WTC11 (cell line): ENCODE data around the gene ACP5. TPM values are rescaled to one million over a fixed set of nuclear protein-coding genes. Genes with fewer than 3 reads are reported as not detected.

Experiments used
- ATAC-seq: fragments of 200-7000 bp; cut with Tn5 transposase; 2 replicates; pipeline ENCODE4 v1.10.0; 2021; ENCODE audit warnings: mild to moderate bottlenecking, moderate library complexity
- CTCF ChIA-PET: fragments of 300-600 bp; sonication (Branson Sonifier 250); formaldehyde crosslinking; loops from one replicate; lab custom pipeline; 2021; ENCODE audit warnings: antibody characterized with exemption; lab: Charles Lee
- POLR2A ChIA-PET: fragments of 350-600 bp; sonication (Branson Sonifier 250); formaldehyde crosslinking; loops from one replicate; lab custom pipeline; 2021; ENCODE audit warnings: antibody characterized with exemption; lab: Charles Lee
- DNase-seq: peaks from one replicate; pipeline ENCODE4 v3.0.0; 2021; ENCODE audit warnings: low spot score
- H3K27ac Mint-ChIP-seq: 2 replicates; pipeline ENCODE4 v1.8.0; 2021; ENCODE audit warnings: mixed read lengths
- H3K27me3 Mint-ChIP-seq: 2 replicates; pipeline ENCODE4 v1.8.0; 2021; ENCODE audit warnings: low read depth, mild to moderate bottlenecking, moderate library complexity, mixed read lengths
- H3K36me3 Mint-ChIP-seq: 2 replicates; pipeline ENCODE4 v1.8.0; 2021; ENCODE audit warnings: mixed read lengths
- H3K4me1 Mint-ChIP-seq: 2 replicates; pipeline ENCODE4 v1.8.0; 2022; ENCODE audit warnings: mixed read lengths
- H3K4me3 Mint-ChIP-seq: 2 replicates; pipeline ENCODE4 v1.8.0; 2021; ENCODE audit warnings: mild to moderate bottlenecking, moderate library complexity, mixed read lengths
- H3K9me3 Mint-ChIP-seq: 2 replicates; pipeline ENCODE4 v1.8.0; 2021; ENCODE audit warnings: mixed read lengths
- ETV6 ChIP-seq: sonication (generic); formaldehyde crosslinking; IDR thresholded peaks from 2 replicates; pipeline ENCODE4 v1.8.1; 2022; ENCODE audit warnings: mild to moderate bottlenecking, missing genetic modification reagents
- FOXP1 ChIP-seq: sonication (generic); formaldehyde crosslinking; IDR thresholded peaks from 2 replicates; pipeline ENCODE4 v1.8.0; 2022; ENCODE audit warnings: missing genetic modification reagents, mild to moderate bottlenecking, moderate library complexity, borderline replicate concordance
- GTF2I ChIP-seq: fragments of 250-450 bp; sonication (Bioruptor Pico); conservative IDR thresholded peaks from 2 replicates; pipeline ENCODE4 v1.4.0; 2021; ENCODE audit warnings: mild to moderate bottlenecking
- HMGA2 ChIP-seq: fragments of 250-450 bp; sonication (Bioruptor Pico); IDR thresholded peaks from 2 replicates; pipeline ENCODE4 v1.4.0; 2021; ENCODE audit warnings: mild to moderate bottlenecking, moderate library complexity
- NFE2L1 ChIP-seq: sonication (generic); formaldehyde crosslinking; IDR thresholded peaks from 2 replicates; pipeline ENCODE4 v1.8.1; 2023; ENCODE audit warnings: missing genetic modification reagents
- NFYB ChIP-seq: sonication (generic); formaldehyde crosslinking; conservative IDR thresholded peaks from 2 replicates; pipeline ENCODE4 v1.8.0; 2022; ENCODE audit warnings: low read depth, missing genetic modification reagents
- NR3C1 ChIP-seq: sonication (generic); formaldehyde crosslinking; conservative IDR thresholded peaks from 2 replicates; pipeline ENCODE4 v1.8.1; 2023; ENCODE audit warnings: low read depth, mild to moderate bottlenecking, missing genetic modification reagents
- SMAD4 ChIP-seq: sonication (generic); formaldehyde crosslinking; IDR thresholded peaks from 2 replicates; pipeline ENCODE4 v1.8.0; 2022; ENCODE audit warnings: mild to moderate bottlenecking, missing genetic modification reagents
- SOX15 ChIP-seq: fragments of 250-450 bp; sonication (Bioruptor Pico); IDR thresholded peaks from 2 replicates; pipeline ENCODE4 v1.9.0; 2021; ENCODE audit warnings: mild to moderate bottlenecking
- TEAD4 ChIP-seq: sonication (generic); formaldehyde crosslinking; IDR thresholded peaks from 2 replicates; pipeline ENCODE4 v1.8.0; 2022; ENCODE audit warnings: mild to moderate bottlenecking, missing genetic modification reagents
- ZNF121 ChIP-seq: sonication (generic); formaldehyde crosslinking; IDR thresholded peaks from 2 replicates; pipeline ENCODE4 v1.8.0; 2023; ENCODE audit warnings: missing genetic modification reagents
- ZNF317 ChIP-seq: sonication (generic); formaldehyde crosslinking; IDR thresholded peaks from 2 replicates; pipeline ENCODE4 v1.8.1; 2023; ENCODE audit warnings: low read depth, mild to moderate bottlenecking, moderate library complexity, missing genetic modification reagents, borderline replicate concordance
- ZNF416 ChIP-seq: fragments of 250-450 bp; sonication (Bioruptor Pico); IDR thresholded peaks from 2 replicates; pipeline ENCODE4 v1.9.0; 2021; ENCODE audit warnings: mild to moderate bottlenecking, inconsistent platforms
- ZNF423 ChIP-seq: fragments of 250-450 bp; sonication (Bioruptor Pico); IDR thresholded peaks from 2 replicates; pipeline ENCODE4 v2.1.2; 2022; ENCODE audit warnings: mild to moderate bottlenecking, moderate library complexity
- total RNA-seq: library from RNA; stranded (reverse); gene quantifications from 3 replicates; pipeline ENCODE4 v1.2.3, GENCODE V29; 2021
- TF ChIP-seq, protein P1 (sequence below): fragments of 250-450 bp; sonication (Bioruptor Pico); IDR thresholded peaks from 2 replicates; pipeline ENCODE4 v1.9.0; 2021; ENCODE audit warnings: mild to moderate bottlenecking, borderline replicate concordance
- TF ChIP-seq, protein P2 (sequence below): sonication (generic); formaldehyde crosslinking; IDR thresholded peaks from 2 replicates; pipeline ENCODE4 v1.8.0; 2022; ENCODE audit warnings: mild to moderate bottlenecking, missing genetic modification reagents
- TF ChIP-seq, protein P3 (sequence below): sonication (generic); formaldehyde crosslinking; IDR thresholded peaks from 2 replicates; pipeline ENCODE4 v1.8.1; 2023; ENCODE audit warnings: mild to moderate bottlenecking, missing genetic modification reagents, borderline replicate concordance
- TF ChIP-seq, protein P4 (sequence below): sonication (generic); formaldehyde crosslinking; IDR thresholded peaks from 2 replicates; pipeline ENCODE4 v1.8.0; 2022; ENCODE audit warnings: mild to moderate bottlenecking, missing genetic modification reagents
- TF ChIP-seq, protein P5 (sequence below): fragments of 200-600 bp; IDR thresholded peaks from 2 replicates; pipeline ENCODE4 v1.8.0; 2022; ENCODE audit warnings: antibody characterized with exemption
- TF ChIP-seq, protein P6 (sequence below): sonication (generic); formaldehyde crosslinking; IDR thresholded peaks from 2 replicates; pipeline ENCODE4 v1.8.1; 2023; ENCODE audit warnings: mild to moderate bottlenecking, missing genetic modification reagents
- TF ChIP-seq, protein P7 (sequence below): sonication (generic); formaldehyde crosslinking; IDR thresholded peaks from 2 replicates; pipeline ENCODE4 v1.8.1; 2022; ENCODE audit warnings: mild to moderate bottlenecking, missing genetic modification reagents, moderate library complexity, borderline replicate concordance

ACP5 gene
- total RNA-seq, 1 experiment from 2014 or later = 8.6 TPM

DNA sequence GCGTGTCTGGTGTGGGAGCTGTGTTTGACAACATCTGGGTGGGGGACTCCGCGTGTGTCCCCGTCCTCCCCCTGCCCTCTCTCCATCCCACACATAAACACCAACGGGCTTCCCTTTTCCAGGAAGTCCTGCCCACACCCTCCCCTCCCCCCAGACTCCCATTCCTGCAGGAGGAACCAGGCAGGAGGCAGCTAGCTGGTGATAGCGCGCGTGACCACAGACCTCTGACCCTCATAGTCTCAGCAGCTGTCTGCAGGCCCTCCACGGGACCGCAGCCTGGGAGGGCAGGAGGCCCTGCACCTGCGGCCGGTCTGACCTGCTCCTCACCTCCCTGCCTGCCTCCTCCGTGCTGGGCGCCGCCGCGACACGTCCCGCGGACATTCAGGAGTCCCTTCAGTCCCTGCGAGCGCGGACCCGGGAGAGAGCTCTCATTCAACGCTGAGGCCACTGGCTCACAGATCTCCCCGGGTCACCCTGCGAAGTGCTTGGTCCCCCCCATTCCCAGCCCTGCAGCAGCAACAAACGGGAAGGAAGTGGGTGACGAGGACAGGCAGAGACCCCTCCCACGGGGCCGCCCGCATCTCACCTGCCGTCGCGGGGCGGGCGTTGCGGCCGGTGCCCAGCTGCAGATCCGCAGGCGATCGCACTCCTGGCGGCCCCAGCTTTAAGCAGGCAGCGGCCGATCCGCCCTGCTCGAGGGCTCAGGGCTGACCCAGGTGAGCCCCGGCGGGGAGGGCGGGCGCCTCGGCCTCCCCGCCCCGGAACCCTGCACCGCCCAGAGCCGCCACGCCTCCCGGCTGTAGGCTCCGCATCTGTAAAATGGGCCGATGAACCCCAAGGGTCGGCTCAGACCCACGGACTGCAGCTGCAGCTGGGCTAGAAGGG lies 1.1 kb upstream of the ACP5 start:
- Mint-ChIP-seq H3K27me3 (peaks cover 14% of the 10 kb centered on the region), H3K4me1 (peaks cover 8% of the 10 kb centered on the region), H3K4me3 (peak overlapping the region; percentile 67), H3K36me3 (no peaks in the 10 kb centered on the region), H3K9me3 (no peaks in the 10 kb centered on the region), H3K27ac (no peak overlapping the region)
- peak; percentile 55 for DNase-seq
- ChIA-PET POLR2A (interaction anchor here (0.5 to 1.1 kb wide), 3 partner anchors 11 to 362 kb away, joined by 3 to 4 read pairs (median 3); no protein-coding TSS in a partner anchor), CTCF (interaction anchor here (0.7 to 1.8 kb wide), 9 partner anchors 10 to 220 kb away, joined by 3 to 15 read pairs (median 3); partner anchors contain the start of genes CNN1, ELOF1 and ZNF491)
- peak; percentile 73 for ATAC-seq
- TF ChIP-seq GTF2I = no peak
- TF ChIP-seq ZNF121 = no peak
- TF ChIP-seq, protein P1, sequence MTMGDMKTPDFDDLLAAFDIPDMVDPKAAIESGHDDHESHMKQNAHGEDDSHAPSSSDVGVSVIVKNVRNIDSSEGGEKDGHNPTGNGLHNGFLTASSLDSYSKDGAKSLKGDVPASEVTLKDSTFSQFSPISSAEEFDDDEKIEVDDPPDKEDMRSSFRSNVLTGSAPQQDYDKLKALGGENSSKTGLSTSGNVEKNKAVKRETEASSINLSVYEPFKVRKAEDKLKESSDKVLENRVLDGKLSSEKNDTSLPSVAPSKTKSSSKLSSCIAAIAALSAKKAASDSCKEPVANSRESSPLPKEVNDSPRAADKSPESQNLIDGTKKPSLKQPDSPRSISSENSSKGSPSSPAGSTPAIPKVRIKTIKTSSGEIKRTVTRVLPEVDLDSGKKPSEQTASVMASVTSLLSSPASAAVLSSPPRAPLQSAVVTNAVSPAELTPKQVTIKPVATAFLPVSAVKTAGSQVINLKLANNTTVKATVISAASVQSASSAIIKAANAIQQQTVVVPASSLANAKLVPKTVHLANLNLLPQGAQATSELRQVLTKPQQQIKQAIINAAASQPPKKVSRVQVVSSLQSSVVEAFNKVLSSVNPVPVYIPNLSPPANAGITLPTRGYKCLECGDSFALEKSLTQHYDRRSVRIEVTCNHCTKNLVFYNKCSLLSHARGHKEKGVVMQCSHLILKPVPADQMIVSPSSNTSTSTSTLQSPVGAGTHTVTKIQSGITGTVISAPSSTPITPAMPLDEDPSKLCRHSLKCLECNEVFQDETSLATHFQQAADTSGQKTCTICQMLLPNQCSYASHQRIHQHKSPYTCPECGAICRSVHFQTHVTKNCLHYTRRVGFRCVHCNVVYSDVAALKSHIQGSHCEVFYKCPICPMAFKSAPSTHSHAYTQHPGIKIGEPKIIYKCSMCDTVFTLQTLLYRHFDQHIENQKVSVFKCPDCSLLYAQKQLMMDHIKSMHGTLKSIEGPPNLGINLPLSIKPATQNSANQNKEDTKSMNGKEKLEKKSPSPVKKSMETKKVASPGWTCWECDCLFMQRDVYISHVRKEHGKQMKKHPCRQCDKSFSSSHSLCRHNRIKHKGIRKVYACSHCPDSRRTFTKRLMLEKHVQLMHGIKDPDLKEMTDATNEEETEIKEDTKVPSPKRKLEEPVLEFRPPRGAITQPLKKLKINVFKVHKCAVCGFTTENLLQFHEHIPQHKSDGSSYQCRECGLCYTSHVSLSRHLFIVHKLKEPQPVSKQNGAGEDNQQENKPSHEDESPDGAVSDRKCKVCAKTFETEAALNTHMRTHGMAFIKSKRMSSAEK = no peak
- TF ChIP-seq, protein P2, sequence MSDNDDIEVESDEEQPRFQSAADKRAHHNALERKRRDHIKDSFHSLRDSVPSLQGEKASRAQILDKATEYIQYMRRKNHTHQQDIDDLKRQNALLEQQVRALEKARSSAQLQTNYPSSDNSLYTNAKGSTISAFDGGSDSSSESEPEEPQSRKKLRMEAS (CRISPR knock-in tag) = peak; percentile 50; the same call in 1 of the 2 replicates
- TF ChIP-seq ZNF317 (CRISPR knock-in tag) = peak; percentile 82
- no peak for TF ChIP-seq SMAD4 (CRISPR knock-in tag)
- no peak for TF ChIP-seq NR3C1 (CRISPR knock-in tag)
- TF ChIP-seq, protein P3, sequence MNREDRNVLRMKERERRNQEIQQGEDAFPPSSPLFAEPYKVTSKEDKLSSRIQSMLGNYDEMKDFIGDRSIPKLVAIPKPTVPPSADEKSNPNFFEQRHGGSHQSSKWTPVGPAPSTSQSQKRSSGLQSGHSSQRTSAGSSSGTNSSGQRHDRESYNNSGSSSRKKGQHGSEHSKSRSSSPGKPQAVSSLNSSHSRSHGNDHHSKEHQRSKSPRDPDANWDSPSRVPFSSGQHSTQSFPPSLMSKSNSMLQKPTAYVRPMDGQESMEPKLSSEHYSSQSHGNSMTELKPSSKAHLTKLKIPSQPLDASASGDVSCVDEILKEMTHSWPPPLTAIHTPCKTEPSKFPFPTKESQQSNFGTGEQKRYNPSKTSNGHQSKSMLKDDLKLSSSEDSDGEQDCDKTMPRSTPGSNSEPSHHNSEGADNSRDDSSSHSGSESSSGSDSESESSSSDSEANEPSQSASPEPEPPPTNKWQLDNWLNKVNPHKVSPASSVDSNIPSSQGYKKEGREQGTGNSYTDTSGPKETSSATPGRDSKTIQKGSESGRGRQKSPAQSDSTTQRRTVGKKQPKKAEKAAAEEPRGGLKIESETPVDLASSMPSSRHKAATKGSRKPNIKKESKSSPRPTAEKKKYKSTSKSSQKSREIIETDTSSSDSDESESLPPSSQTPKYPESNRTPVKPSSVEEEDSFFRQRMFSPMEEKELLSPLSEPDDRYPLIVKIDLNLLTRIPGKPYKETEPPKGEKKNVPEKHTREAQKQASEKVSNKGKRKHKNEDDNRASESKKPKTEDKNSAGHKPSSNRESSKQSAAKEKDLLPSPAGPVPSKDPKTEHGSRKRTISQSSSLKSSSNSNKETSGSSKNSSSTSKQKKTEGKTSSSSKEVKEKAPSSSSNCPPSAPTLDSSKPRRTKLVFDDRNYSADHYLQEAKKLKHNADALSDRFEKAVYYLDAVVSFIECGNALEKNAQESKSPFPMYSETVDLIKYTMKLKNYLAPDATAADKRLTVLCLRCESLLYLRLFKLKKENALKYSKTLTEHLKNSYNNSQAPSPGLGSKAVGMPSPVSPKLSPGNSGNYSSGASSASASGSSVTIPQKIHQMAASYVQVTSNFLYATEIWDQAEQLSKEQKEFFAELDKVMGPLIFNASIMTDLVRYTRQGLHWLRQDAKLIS (CRISPR knock-in tag) = no peak
- no peak for TF ChIP-seq FOXP1
- TF ChIP-seq, protein P4, sequence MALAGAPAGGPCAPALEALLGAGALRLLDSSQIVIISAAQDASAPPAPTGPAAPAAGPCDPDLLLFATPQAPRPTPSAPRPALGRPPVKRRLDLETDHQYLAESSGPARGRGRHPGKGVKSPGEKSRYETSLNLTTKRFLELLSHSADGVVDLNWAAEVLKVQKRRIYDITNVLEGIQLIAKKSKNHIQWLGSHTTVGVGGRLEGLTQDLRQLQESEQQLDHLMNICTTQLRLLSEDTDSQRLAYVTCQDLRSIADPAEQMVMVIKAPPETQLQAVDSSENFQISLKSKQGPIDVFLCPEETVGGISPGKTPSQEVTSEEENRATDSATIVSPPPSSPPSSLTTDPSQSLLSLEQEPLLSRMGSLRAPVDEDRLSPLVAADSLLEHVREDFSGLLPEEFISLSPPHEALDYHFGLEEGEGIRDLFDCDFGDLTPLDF = no peak
- TF ChIP-seq NFYB (CRISPR knock-in tag) = no peak
- TF ChIP-seq HMGA2 (CRISPR knock-in tag) = no peak
- TF ChIP-seq, protein P5, sequence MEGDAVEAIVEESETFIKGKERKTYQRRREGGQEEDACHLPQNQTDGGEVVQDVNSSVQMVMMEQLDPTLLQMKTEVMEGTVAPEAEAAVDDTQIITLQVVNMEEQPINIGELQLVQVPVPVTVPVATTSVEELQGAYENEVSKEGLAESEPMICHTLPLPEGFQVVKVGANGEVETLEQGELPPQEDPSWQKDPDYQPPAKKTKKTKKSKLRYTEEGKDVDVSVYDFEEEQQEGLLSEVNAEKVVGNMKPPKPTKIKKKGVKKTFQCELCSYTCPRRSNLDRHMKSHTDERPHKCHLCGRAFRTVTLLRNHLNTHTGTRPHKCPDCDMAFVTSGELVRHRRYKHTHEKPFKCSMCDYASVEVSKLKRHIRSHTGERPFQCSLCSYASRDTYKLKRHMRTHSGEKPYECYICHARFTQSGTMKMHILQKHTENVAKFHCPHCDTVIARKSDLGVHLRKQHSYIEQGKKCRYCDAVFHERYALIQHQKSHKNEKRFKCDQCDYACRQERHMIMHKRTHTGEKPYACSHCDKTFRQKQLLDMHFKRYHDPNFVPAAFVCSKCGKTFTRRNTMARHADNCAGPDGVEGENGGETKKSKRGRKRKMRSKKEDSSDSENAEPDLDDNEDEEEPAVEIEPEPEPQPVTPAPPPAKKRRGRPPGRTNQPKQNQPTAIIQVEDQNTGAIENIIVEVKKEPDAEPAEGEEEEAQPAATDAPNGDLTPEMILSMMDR = no peak
- no peak for TF ChIP-seq TEAD4 (CRISPR knock-in tag)
- no peak for TF ChIP-seq NFE2L1 (CRISPR knock-in tag)
- TF ChIP-seq, protein P6, sequence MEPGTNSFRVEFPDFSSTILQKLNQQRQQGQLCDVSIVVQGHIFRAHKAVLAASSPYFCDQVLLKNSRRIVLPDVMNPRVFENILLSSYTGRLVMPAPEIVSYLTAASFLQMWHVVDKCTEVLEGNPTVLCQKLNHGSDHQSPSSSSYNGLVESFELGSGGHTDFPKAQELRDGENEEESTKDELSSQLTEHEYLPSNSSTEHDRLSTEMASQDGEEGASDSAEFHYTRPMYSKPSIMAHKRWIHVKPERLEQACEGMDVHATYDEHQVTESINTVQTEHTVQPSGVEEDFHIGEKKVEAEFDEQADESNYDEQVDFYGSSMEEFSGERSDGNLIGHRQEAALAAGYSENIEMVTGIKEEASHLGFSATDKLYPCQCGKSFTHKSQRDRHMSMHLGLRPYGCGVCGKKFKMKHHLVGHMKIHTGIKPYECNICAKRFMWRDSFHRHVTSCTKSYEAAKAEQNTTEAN = no peak
- TF ChIP-seq ZNF423 (CRISPR knock-in tag) = no peak
- TF ChIP-seq ETV6 (CRISPR knock-in tag) = no peak
- TF ChIP-seq, protein P7, sequence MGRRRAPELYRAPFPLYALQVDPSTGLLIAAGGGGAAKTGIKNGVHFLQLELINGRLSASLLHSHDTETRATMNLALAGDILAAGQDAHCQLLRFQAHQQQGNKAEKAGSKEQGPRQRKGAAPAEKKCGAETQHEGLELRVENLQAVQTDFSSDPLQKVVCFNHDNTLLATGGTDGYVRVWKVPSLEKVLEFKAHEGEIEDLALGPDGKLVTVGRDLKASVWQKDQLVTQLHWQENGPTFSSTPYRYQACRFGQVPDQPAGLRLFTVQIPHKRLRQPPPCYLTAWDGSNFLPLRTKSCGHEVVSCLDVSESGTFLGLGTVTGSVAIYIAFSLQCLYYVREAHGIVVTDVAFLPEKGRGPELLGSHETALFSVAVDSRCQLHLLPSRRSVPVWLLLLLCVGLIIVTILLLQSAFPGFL (CRISPR knock-in tag) = no peak
- TF ChIP-seq SOX15 = no peak
- no peak for TF ChIP-seq ZNF416 (CRISPR knock-in tag)
